Suprapubic skin (tissue), 4 donors: Measurements from ENCODE around the gene PUSL1. TPM values are rescaled to one million over a fixed set of nuclear protein-coding genes. Genes with fewer than 3 reads are reported as not detected.

Source experiments
- DNase-seq, 2 donors: peaks; one replicate each; pipeline ENCODE4 v3.0.0-alpha.2; 2019; ENCODE audit warnings: low spot score in 2 of 2
- H3K27ac ChIP-seq: fragments of 200-600 bp; sonication (generic); one replicate; pipeline ENCODE4 v1.5.1; 2019
- H3K27me3 ChIP-seq: fragments of 200-600 bp; sonication (generic); one replicate; pipeline ENCODE4 v1.5.1; 2019
- H3K36me3 ChIP-seq: fragments of 200-600 bp; sonication (generic); one replicate; pipeline ENCODE4 v1.5.1; 2019
- H3K4me1 ChIP-seq: fragments of 200-600 bp; sonication (generic); one replicate; pipeline ENCODE4 v1.5.1; 2019
- H3K4me3 ChIP-seq: fragments of 200-600 bp; sonication (generic); one replicate; pipeline ENCODE4 v1.5.1; 2019; ENCODE audit warnings: mild to moderate bottlenecking
- H3K9me3 ChIP-seq: fragments of 200-600 bp; sonication (generic); one replicate; pipeline ENCODE4 v1.5.1; 2019
- CTCF ChIP-seq, 2 donors: fragments of 200-600 bp in 1 of 2; fragments of 450-650 bp in 1 of 2; sonication (generic) in 1 of 2; IDR thresholded peaks; one replicate each; pipeline ENCODE4 v1.5.1; 2016 to 2019; ENCODE audit warnings: antibody characterized with exemption in 2 of 2, mild to moderate bottlenecking in 1 of 2, moderate library complexity in 1 of 2
- EP300 ChIP-seq: sonication (generic); formaldehyde crosslinking; IDR thresholded peaks from one replicate; pipeline ENCODE4 v1.6.1; 2017; ENCODE audit warnings: antibody characterized with exemption
- POLR2A ChIP-seq, 2 donors: fragments of 450-650 bp; IDR thresholded peaks; one replicate each; pipeline ENCODE4 v1.6.1; 2017; ENCODE audit warnings: antibody characterized with exemption in 2 of 2, mild to moderate bottlenecking in 2 of 2, moderate library complexity in 2 of 2
- POLR2AphosphoS5 ChIP-seq, 3 donors: sonication (generic); formaldehyde crosslinking; IDR thresholded peaks; one replicate each; pipeline ENCODE4 v1.6.1; 2017; ENCODE audit warnings: antibody characterized with exemption in 3 of 3
- WGBS: methylation state at CpG from one replicate; pipeline ENCODE4 v1.1.5; 2018; 5-methylcytosine and 5-hydroxymethylcytosine counted together
- total RNA-seq, 4 donors: library from RNA; depleted of rRNA; stranded (reverse); fragments of >200 nt; gene quantifications; one replicate each; pipeline ENCODE4 v1.1.0, GENCODE V29; 2016

The PUSL1 gene
- total RNA-seq, 4 donors from 2014 or later = 16.9 to 56.4 (median 36.4) TPM

- TF ChIP-seq POLR2AphosphoS5 (IDR thresholded peaks at IDR 0.05) = no peak
- TF ChIP-seq POLR2A (IDR thresholded peaks at IDR 0.05) = no peak
- TF ChIP-seq EP300 = no peak
- TF ChIP-seq CTCF (IDR thresholded peaks at IDR 0.05) = no peak
- WGBS = 98% methylated on average over 12 of the region's 36 CpGs
- Histone ChIP-seq H3K4me1 (peaks cover 10% of the 10 kb centered on the region), H3K27ac (no peak overlapping the region), H3K36me3 (peaks cover 64% of the 10 kb centered on the region), H3K27me3 (no peaks in the 10 kb centered on the region), H3K4me3 (no peak overlapping the region), H3K9me3 (no peaks in the 10 kb centered on the region)
- no peak for DNase-seq
Measured at GRCh38 chr1:1338278-1338677, 29.9 kb downstream of the PUSL1 start.

GRCh38 chr1:1340185-1340584 lies 31.8 kb downstream of the PUSL1 start:
- no peaks in the 10 kb centered on the region for H3K27me3 ChIP-seq
- TF ChIP-seq EP300 (no peak), POLR2A (IDR thresholded peaks at IDR 0.05) (no peak), CTCF (IDR thresholded peaks at IDR 0.05) (no peak), POLR2AphosphoS5 (IDR thresholded peaks at IDR 0.05) (no peak)
- DNase-seq = no peak
- H3K9me3 ChIP-seq = no peaks in the 10 kb centered on the region
- no peak overlapping the region for H3K4me3 ChIP-seq
- H3K4me1 ChIP-seq = peaks cover 18% of the 10 kb centered on the region
- peaks cover 64% of the 10 kb centered on the region for H3K36me3 ChIP-seq
- no peak overlapping the region for H3K27ac ChIP-seq
- WGBS = 82% methylated on average over 23 of the region's 23 CpGs

GRCh38 chr1:1340791-1341548 lies 32.6 kb downstream of the PUSL1 start:
- DNase-seq = no peak
- Histone ChIP-seq H3K4me1 (peaks cover 26% of the 10 kb centered on the region), H3K27me3 (no peaks in the 10 kb centered on the region), H3K36me3 (peaks cover 56% of the 10 kb centered on the region), H3K9me3 (no peaks in the 10 kb centered on the region), H3K27ac (no peak overlapping the region), H3K4me3 (no peak overlapping the region)
- no peak for TF ChIP-seq EP300
- TF ChIP-seq POLR2AphosphoS5 (IDR thresholded peaks at IDR 0.05) = no peak
- no peak for TF ChIP-seq CTCF (IDR thresholded peaks at IDR 0.05)
- TF ChIP-seq POLR2A (IDR thresholded peaks at IDR 0.05) = no peak
- 92% methylated on average over 31 of the region's 36 CpGs for WGBS

GRCh38 chr1:1341549-1342021 lies 33.2 kb downstream of the PUSL1 start:
- H3K27me3 ChIP-seq = no peaks in the 10 kb centered on the region
- peaks cover 50% of the 10 kb centered on the region for H3K36me3 ChIP-seq
- WGBS = 97% methylated on average over 15 of the region's 17 CpGs
- peaks cover 32% of the 10 kb centered on the region for H3K4me1 ChIP-seq
- no peaks in the 10 kb centered on the region for H3K9me3 ChIP-seq
- DNase-seq = no peak
- H3K4me3 ChIP-seq = no peak overlapping the region
- no peak for TF ChIP-seq POLR2A (IDR thresholded peaks at IDR 0.05)
- no peak for TF ChIP-seq CTCF (IDR thresholded peaks at IDR 0.05)
- TF ChIP-seq POLR2AphosphoS5 (IDR thresholded peaks at IDR 0.05) = no peak
- H3K27ac ChIP-seq = no peak overlapping the region

- no peak for TF ChIP-seq POLR2A (IDR thresholded peaks at IDR 0.05)
- TF ChIP-seq EP300 = no peak
- no peak for TF ChIP-seq CTCF (IDR thresholded peaks at IDR 0.05)
- TF ChIP-seq POLR2AphosphoS5 (IDR thresholded peaks at IDR 0.05) = no peak
- H3K36me3 ChIP-seq = peaks cover 45% of the 10 kb centered on the region
- DNase-seq = no peak
- no peaks in the 10 kb centered on the region for H3K27me3 ChIP-seq
- peaks cover 38% of the 10 kb centered on the region for H3K4me1 ChIP-seq
- 97% methylated on average over 7 of the region's 28 CpGs for WGBS
- no peak overlapping the region for H3K27ac ChIP-seq
- H3K9me3 ChIP-seq = no peaks in the 10 kb centered on the region
- no peak overlapping the region for H3K4me3 ChIP-seq
Measured at GRCh38 chr1:1342061-1342562, 33.7 kb downstream of the PUSL1 start.
